H1 (cell line): ENCODE results near the gene PGGHG. TPM values are rescaled to one million over a fixed set of nuclear protein-coding genes. Genes with fewer than 3 reads are reported as not detected.

Experiments used
- CTCF ChIA-PET: fragments of 300-600 bp; sonication (Branson Sonifier 250); formaldehyde crosslinking; loops from one replicate; lab custom pipeline; 2021; ENCODE audit not compliant: partially characterized antibody; lab: Charles Lee
- POLR2A ChIA-PET: fragments of 300-600 bp; sonication (Branson Sonifier 250); formaldehyde crosslinking; loops from one replicate; lab custom pipeline; 2021; ENCODE audit warnings: inconsistent platforms; ENCODE audit not compliant: partially characterized antibody; lab: Charles Lee
- DNase-seq, 2 experiments: peaks; one replicate each; pipeline versions ENCODE4 v3.0.0 to v3.0.0-alpha.2; 2010 to 2022; ENCODE audit warnings: low spot score in 2 of 2, low read depth in 1 of 2, mixed read lengths in 1 of 2
- FAIRE-seq: peaks from 2 replicates; lab custom pipeline; 2011; peaks lifted over from hg19 to GRCh38; lab: Jason Lieb, UNC
- H2AFZ ChIP-seq: 2 replicates; pipeline ENCODE4 v1.8.1; 2012; ENCODE audit warnings: low read length, inconsistent platforms
- H2AK5ac ChIP-seq: 2 replicates; pipeline ENCODE4 v1.6.1; 2013; ENCODE audit warnings: low read depth, low read length
- H2BK120ac ChIP-seq: replicated peaks from 2 replicates; pipeline ENCODE3; 2013; ENCODE audit warnings: low read depth, low read length, inconsistent platforms
- H2BK12ac ChIP-seq: 2 replicates; pipeline ENCODE4 v1.6.1; 2013; ENCODE audit warnings: low read depth, low read length
- H2BK15ac ChIP-seq: 2 replicates; pipeline ENCODE4 v1.6.1; 2013; ENCODE audit warnings: low read length
- H2BK20ac ChIP-seq: 2 replicates; pipeline ENCODE4 v1.6.1; 2013; ENCODE audit warnings: low read length
- H2BK5ac ChIP-seq: 2 replicates; pipeline ENCODE4 v1.6.1; 2013; ENCODE audit warnings: low read depth, low read length
- H3K14ac ChIP-seq: 2 replicates; pipeline ENCODE4 v1.6.1; 2013; ENCODE audit warnings: inconsistent platforms; ENCODE audit not compliant: insufficient read length
- H3K18ac ChIP-seq: 2 replicates; pipeline ENCODE4 v1.6.1; 2013; ENCODE audit warnings: low read length; ENCODE audit errors: extremely low read depth
- H3K23ac ChIP-seq: 2 replicates; pipeline ENCODE4 v1.6.1; 2013; ENCODE audit warnings: inconsistent platforms; ENCODE audit not compliant: insufficient read length
- H3K23me2 ChIP-seq: 2 replicates; pipeline ENCODE4 v1.6.1; 2013; ENCODE audit warnings: low read depth, low read length
- H3K27ac ChIP-seq: 2 replicates; pipeline ENCODE4 v1.6.1; 2011; ENCODE audit warnings: low read depth, low read length, inconsistent platforms
- H3K27me3 ChIP-seq, 4 experiments: replicated peaks in 1 of 4; 1 replicate in 1 of 4; 2 replicates in 3 of 4; pipeline versions ENCODE4 v1.6.1 to v1.8.1; 2011 to 2013; ENCODE audit warnings: low read length in 3 of 4, mild to moderate bottlenecking in 3 of 4, inconsistent platforms in 2 of 4, mixed read lengths in 2 of 4, moderate library complexity in 1 of 4; ENCODE audit not compliant: control insufficient read depth in 3 of 4, insufficient read depth in 3 of 4; ENCODE audit errors: extremely low read depth in 1 of 4
- H3K36me3 ChIP-seq, 4 experiments: 2 replicates each; pipeline versions ENCODE4 v1.6.1 to v1.8.1; 2011 to 2013; ENCODE audit warnings: mild to moderate bottlenecking in 4 of 4, low read length in 3 of 4, moderate library complexity in 2 of 4, control low read depth in 1 of 4, inconsistent platforms in 1 of 4; ENCODE audit not compliant: insufficient read depth in 4 of 4, control insufficient read depth in 2 of 4
- H3K4ac ChIP-seq: replicated peaks from 2 replicates; pipeline ENCODE3; 2013; ENCODE audit warnings: low read length, low read depth, mixed read lengths, inconsistent platforms; ENCODE audit not compliant: insufficient read length
- H3K4me1 ChIP-seq, 4 experiments: replicated peaks in 1 of 4; 1 replicate in 1 of 4; 2 replicates in 3 of 4; pipeline versions ENCODE4 v1.6.1 to v1.8.1; 2011 to 2013; ENCODE audit warnings: low read length in 3 of 4, inconsistent platforms in 2 of 4, mixed read lengths in 1 of 4; ENCODE audit not compliant: insufficient read depth in 4 of 4, control insufficient read depth in 3 of 4
- H3K4me2 ChIP-seq, 2 experiments: 2 replicates each; pipeline versions ENCODE4 v1.6.1 to v1.8.1; 2011 to 2013; ENCODE audit warnings: low read depth in 2 of 2, low read length in 2 of 2, control low read depth in 1 of 2, inconsistent platforms in 1 of 2, mild to moderate bottlenecking in 1 of 2; ENCODE audit not compliant: insufficient read depth in 1 of 2
- H3K4me3 ChIP-seq, 4 experiments: fragments of 200-600, 300-600 bp in 1 of 4; sonication (generic), shearing (Covaris generic), sonication (Bioruptor Twin) in 1 of 4; 2 replicates each; pipeline versions ENCODE4 v1.5.1 to v1.8.1; 2011 to 2016; ENCODE audit warnings: low read length in 4 of 4, low read depth in 3 of 4, control low read depth in 2 of 4, inconsistent platforms in 2 of 4, mild to moderate bottlenecking in 2 of 4, mixed read lengths in 1 of 4, moderate library complexity in 1 of 4; ENCODE audit not compliant: insufficient read depth in 2 of 4; ENCODE audit errors: extremely low read depth in 1 of 4
- H3K56ac ChIP-seq: replicated peaks from 2 replicates; pipeline ENCODE3; 2013; ENCODE audit warnings: low read depth, mild to moderate bottlenecking, mixed read lengths, low read length, inconsistent platforms; ENCODE audit not compliant: insufficient read length
- H3K79me1 ChIP-seq: 2 replicates; pipeline ENCODE4 v1.6.1; 2013; ENCODE audit warnings: low read depth, low read length, control low read depth
- H3K79me2 ChIP-seq, 2 experiments: 2 replicates each; pipeline versions ENCODE4 v1.6.1 to v1.8.1; 2012 to 2013; ENCODE audit warnings: low read length in 2 of 2, mild to moderate bottlenecking in 2 of 2, inconsistent platforms in 1 of 2; ENCODE audit not compliant: insufficient read depth in 2 of 2, control insufficient read depth in 1 of 2
- H3K9ac ChIP-seq, 4 experiments: replicated peaks in 1 of 4; 1 replicate in 1 of 4; 2 replicates in 3 of 4; pipeline versions ENCODE4 v1.6.1 to v1.8.1; 2011 to 2013; ENCODE audit warnings: low read depth in 3 of 4, low read length in 3 of 4, control low read depth in 2 of 4, mild to moderate bottlenecking in 2 of 4, moderate library complexity in 2 of 4, inconsistent platforms in 1 of 4; ENCODE audit errors: extremely low read depth in 1 of 4
- H3K9me3 ChIP-seq, 2 experiments: 2 replicates each; pipeline versions ENCODE4 v1.6.1 to v1.8.1; 2012 to 2013; ENCODE audit warnings: mild to moderate bottlenecking in 2 of 2, moderate library complexity in 2 of 2, control low read depth in 1 of 2, inconsistent platforms in 1 of 2, low read depth in 1 of 2, low read length in 1 of 2, mixed read lengths in 1 of 2; ENCODE audit not compliant: insufficient read depth in 2 of 2
- H4K20me1 ChIP-seq, 2 experiments: replicated peaks in 1 of 2; 2 replicates each; pipeline versions ENCODE3 to v1.8.1; 2011 to 2013; ENCODE audit warnings: inconsistent platforms in 2 of 2, low read length in 2 of 2, mild to moderate bottlenecking in 1 of 2; ENCODE audit not compliant: insufficient read depth in 2 of 2, control insufficient read depth in 1 of 2
- H4K5ac ChIP-seq: 2 replicates; pipeline ENCODE4 v1.6.1; 2013; ENCODE audit warnings: low read length, low read depth, mixed read lengths, inconsistent platforms; ENCODE audit not compliant: insufficient read length
- H4K8ac ChIP-seq: 2 replicates; pipeline ENCODE4 v1.8.0; 2013; ENCODE audit warnings: mild to moderate bottlenecking, moderate library complexity, low read length, inconsistent platforms; ENCODE audit not compliant: insufficient read depth; ENCODE audit errors: extremely low read depth
- H4K91ac ChIP-seq: replicated peaks from 2 replicates; pipeline ENCODE3; 2013; ENCODE audit warnings: low read length, mixed read lengths, inconsistent platforms; ENCODE audit not compliant: insufficient read length
- GTF2F1 ChIP-seq: IDR thresholded peaks from 2 replicates; pipeline ENCODE4 v1.6.1; 2012; ENCODE audit warnings: low read depth, low read length, improper control_type of control experiment, borderline replicate concordance
- YY1 ChIP-seq: IDR thresholded peaks from 2 replicates; pipeline ENCODE4 v1.6.1; 2011; ENCODE audit warnings: low read depth, mild to moderate bottlenecking, low read length
- WGBS, 2 experiments: shearing (Covaris generic) in 1 of 2; methylation state at CpG; one replicate each; pipeline versions ENCODE4 v1.1.6 to v1.1.7; 2013 to 2015; ENCODE audit warnings: low lambda C conversion rate in 2 of 2, mixed read lengths in 2 of 2, inconsistent platforms in 1 of 2, low coverage in 1 of 2, missing lambda C conversion rate in 1 of 2; ENCODE audit not compliant: insufficient replicate concordance in 2 of 2, insufficient coverage in 1 of 2, insufficient read length in 1 of 2; ENCODE audit errors: extremely low coverage in 1 of 2, missing lambda C conversion rate in 1 of 2; 5-methylcytosine and 5-hydroxymethylcytosine counted together
- polyA plus RNA-seq, 7 experiments: library from polyadenylated mRNA; depleted of rRNA in 3 of 7; stranded (reverse) in 5 of 7; unstranded in 2 of 7; fragments of >200 nt in 5 of 7; fragments of 200-250 nt in 2 of 7; gene quantifications; 1 replicate in 5 of 7; 2 replicates in 1 of 7; 4 replicates in 1 of 7; pipeline versions ENCODE4 v1.2.1 to v1.2.3, GENCODE V29; 2011 to 2013; ENCODE audit warnings: missing spikeins in 2 of 7, mixed read lengths in 2 of 7
- total RNA-seq: library from RNA; stranded (reverse); fragmentation: NEBNext Ultra II Directional; extraction: Animal tissue kit (Norgen Biotek cat#: 25700); gene quantifications from 2 replicates; pipeline ENCODE4 v1.2.1, GENCODE V29; 2021

PGGHG gene
- total and polyA plus RNA-seq, 2 of the 8 experiments (the other 6 are each of a cell fraction or from before 2014, with no cell fraction given), result 34.8 to 60.7 TPM

- WGBS, 2 experiments, result 92% methylated on average over 32 of the region's 52 CpGs; no CpG with 5 or more reads in 1 of the 2 experiments
- POLR2A ChIA-PET, result interaction anchor here (0.6 to 5.2 kb wide), 5 partner anchors 12 to 1490 kb away, joined by 3 to 33 read pairs (median 4); no protein-coding TSS in a partner anchor
These were observed 15.2 kb downstream of the PGGHG start for GRCh38 chr11:304061-304506.

More at GRCh38 chr11:304061-304506, 15.2 kb downstream of the PGGHG start:
- Histone ChIP-seq H2BK120ac (peak overlapping the region; percentile 94), H2AFZ (no peak overlapping the region), H3K23ac (no peak overlapping the region), H2BK5ac (peak overlapping the region; percentile 92; the same call in 1 of the 2 replicates), H2BK15ac (0 out of 2 replicates have a peak overlapping the region, but pooled peaks have one; percentile 75), H3K14ac (no peak overlapping the region), H3K56ac (peak overlapping the region; percentile 52), H2AK5ac (peak overlapping the region; percentile 67; the same call in 1 of the 2 replicates), H2BK20ac (peak overlapping the region; percentile 98; the same call in 1 of the 2 replicates), H3K18ac (peak overlapping the region; percentile 94), H3K27ac (no peak overlapping the region), H4K20me1 (no peaks in the 10 kb centered on the region), H3K23me2 (peaks cover 4% of the 10 kb centered on the region; the same call in 1 of the 2 replicates), H3K79me1 (no peaks in the 10 kb centered on the region), H4K91ac (peak overlapping the region; percentile 100), H2BK12ac (peak overlapping the region; percentile 98; the same call in 1 of the 2 replicates), H4K8ac (peak overlapping the region; percentile 54; the same call in 1 of the 2 replicates), H3K4me3 (no peak overlapping the region), H3K9me3 (no peaks in the 10 kb centered on the region), H3K9ac (no peak overlapping the region), H3K4ac (peak overlapping the region; percentile 99), H3K4me2 (no peak overlapping the region), H4K5ac (peak overlapping the region; percentile 24), H3K36me3 (no peaks in the 10 kb centered on the region), H3K79me2 (peaks cover 0 to 2% of the 10 kb centered on the region in 2 experiments; a peak in 1 of 4 replicates), H3K27me3 (no peaks in the 10 kb centered on the region; a peak in 1 of 7 replicates), H3K4me1 (peaks cover 18 to 48% (median 36%) of the 10 kb centered on the region in 4 experiments)
- FAIRE-seq (no peak), DNase-seq (no peak)
- TF ChIP-seq GTF2F1 (no peak), YY1 (peak; percentile 80)
- CTCF ChIA-PET, result interaction anchor here (0.9 to 6.1 kb wide), 9 partner anchors 9 to 59 kb away, joined by 3 to 52 read pairs (median 22); no protein-coding TSS in a partner anchor
